HepG2 (cell line): Measurements from ENCODE around the gene ANKRD11. TPM values are rescaled to one million over a fixed set of nuclear protein-coding genes. Genes with fewer than 3 reads are reported as not detected.

Source experiments
- ARID4A ChIP-seq: sonication (generic); formaldehyde crosslinking; IDR thresholded peaks from 2 replicates; pipeline ENCODE4 v1.5.0; 2020; ENCODE audit warnings: mild to moderate bottlenecking, missing genetic modification reagents, borderline replicate concordance
- BHLHE40 ChIP-seq: IDR thresholded peaks from 2 replicates; pipeline ENCODE4 v1.6.1; 2011; ENCODE audit warnings: low read length, improper control_type of control experiment
- ELF4 ChIP-seq: sonication (generic); formaldehyde crosslinking; IDR thresholded peaks from 2 replicates; pipeline ENCODE4 v1.5.0; 2020; ENCODE audit warnings: missing genetic modification reagents, mild to moderate bottlenecking, moderate library complexity, borderline replicate concordance
- HDAC1 ChIP-seq: sonication (generic); formaldehyde crosslinking; IDR thresholded peaks from 2 replicates; pipeline ENCODE4 v1.5.1; 2020; ENCODE audit warnings: mild to moderate bottlenecking, missing genetic modification reagents
- HOXA3 ChIP-seq: sonication (generic); formaldehyde crosslinking; IDR thresholded peaks from 2 replicates; pipeline ENCODE4 v1.5.0; 2020; ENCODE audit warnings: missing genetic modification reagents
- IRF9 ChIP-seq: sonication (generic); formaldehyde crosslinking; IDR thresholded peaks from 2 replicates; pipeline ENCODE4 v1.8.0; 2022; ENCODE audit warnings: missing genetic modification reagents, mild to moderate bottlenecking, borderline replicate concordance
- NFE2 ChIP-seq: sonication (generic); formaldehyde crosslinking; IDR thresholded peaks from 2 replicates; pipeline ENCODE4 v1.4.0; 2020; ENCODE audit warnings: missing genetic modification reagents
- RBM39 ChIP-seq: fragments of 200-400 bp; formaldehyde crosslinking; IDR thresholded peaks from one replicate; pipeline ENCODE4 v1.6.1; 2018; ENCODE audit warnings: antibody characterized with exemption, mild to moderate bottlenecking, low read depth, low read length; ENCODE audit not compliant: poor library complexity, severe bottlenecking
- SRSF1 ChIP-seq: fragments of 200-400 bp; formaldehyde crosslinking; optimal IDR thresholded peaks from 2 replicates; pipeline ENCODE3; 2017; ENCODE audit warnings: mild to moderate bottlenecking, low read depth, low read length, moderate library complexity
- TBX2 ChIP-seq: sonication (generic); formaldehyde crosslinking; IDR thresholded peaks from 2 replicates; pipeline ENCODE4 v1.5.0; 2020; ENCODE audit warnings: missing genetic modification reagents, mild to moderate bottlenecking, borderline replicate concordance
- WIZ ChIP-seq: sonication (generic); formaldehyde crosslinking; IDR thresholded peaks from 2 replicates; pipeline ENCODE4 v1.5.1; 2020; ENCODE audit warnings: mild to moderate bottlenecking, missing genetic modification reagents
- ZEB1 ChIP-seq: IDR thresholded peaks from 2 replicates; pipeline ENCODE4 v1.6.1; 2012; ENCODE audit warnings: mild to moderate bottlenecking, low read depth, inconsistent platforms; ENCODE audit not compliant: insufficient replicate concordance
- ZFP37 ChIP-seq: sonication (generic); formaldehyde crosslinking; IDR thresholded peaks from 2 replicates; pipeline ENCODE4 v1.4.0; 2020; ENCODE audit warnings: missing genetic modification reagents, borderline replicate concordance
- ZNF225 ChIP-seq: sonication (generic); formaldehyde crosslinking; IDR thresholded peaks from 2 replicates; pipeline ENCODE4 v1.4.0; 2020; ENCODE audit warnings: mild to moderate bottlenecking, missing genetic modification reagents
- ZNF251 ChIP-seq: sonication (generic); formaldehyde crosslinking; IDR thresholded peaks from 2 replicates; pipeline ENCODE4 v1.9.0; 2021; ENCODE audit warnings: mild to moderate bottlenecking, missing genetic modification reagents
- ZNF337 ChIP-seq: sonication (generic); formaldehyde crosslinking; IDR thresholded peaks from 2 replicates; pipeline ENCODE4 v1.5.1; 2020; ENCODE audit warnings: missing genetic modification reagents, low read depth, mild to moderate bottlenecking, borderline replicate concordance
- ZNF451 ChIP-seq: sonication (generic); formaldehyde crosslinking; IDR thresholded peaks from 2 replicates; pipeline ENCODE4 v1.5.0; 2020; ENCODE audit warnings: mild to moderate bottlenecking, missing genetic modification reagents
- ZNF546 ChIP-seq: sonication (generic); formaldehyde crosslinking; conservative IDR thresholded peaks from 2 replicates; pipeline ENCODE4 v1.8.1; 2023; ENCODE audit warnings: mild to moderate bottlenecking, missing genetic modification reagents
- ZNF589 ChIP-seq: sonication (generic); formaldehyde crosslinking; conservative IDR thresholded peaks from 2 replicates; pipeline ENCODE4 v1.8.0; 2022; ENCODE audit warnings: mild to moderate bottlenecking, moderate library complexity, missing genetic modification reagents
- ZNF780A ChIP-seq: sonication (generic); formaldehyde crosslinking; IDR thresholded peaks from 2 replicates; pipeline ENCODE4 v1.8.0; 2022; ENCODE audit warnings: mild to moderate bottlenecking, missing genetic modification reagents, moderate library complexity
- polyA plus RNA-seq, 8 experiments: library from polyadenylated mRNA; depleted of rRNA in 3 of 8; stranded (reverse) in 7 of 8; unstranded in 1 of 8; fragments of >200 nt; fragmentation: Illumina TruSeq in 4 of 8; extraction: Trizol in 4 of 8; gene quantifications; 2 replicates each; pipeline versions ENCODE4 v1.2.1 to v1.2.3, GENCODE V29; 2011 to 2016; ENCODE audit warnings: low read depth in 4 of 8, missing spikeins in 1 of 8, mixed read lengths in 1 of 8; ENCODE audit not compliant: insufficient read depth in 1 of 8
- total RNA-seq, 5 experiments: library from RNA; depleted of rRNA; stranded (reverse); fragments of >200 nt; fragmentation: Illumina TruSeq; extraction: Trizol; gene quantifications; 2 replicates each; pipeline ENCODE4 v1.2.3, GENCODE V29; 2016; ENCODE audit warnings: low read depth in 1 of 5
- TF ChIP-seq, protein P1 (sequence below): IDR thresholded peaks from 2 replicates; pipeline ENCODE4 v1.6.1; 2018; ENCODE audit warnings: missing genetic modification reagents

ANKRD11 gene
- total and polyA plus RNA-seq, 2 of the 13 experiments (the other 11 are each of a cell fraction or from before 2014, with no cell fraction given), result 21.4 to 38.4 TPM

GRCh38 chr16:89507834-89508590 lies 17.7 kb upstream of the ANKRD11 start, which contains the start of gene SPG7 (continued):
- no peak for TF ChIP-seq ZNF251 (CRISPR knock-in tag)
- TF ChIP-seq ZNF451 (CRISPR knock-in tag), result no peak
- peak; percentile 97 for TF ChIP-seq ZNF546 (CRISPR knock-in tag)
- peak; percentile 73; the same call in 1 of the 2 replicates for TF ChIP-seq TBX2 (CRISPR knock-in tag)
- TF ChIP-seq BHLHE40, result 0 out of 2 replicates have a peak, but pooled peaks have one; percentile 25
- TF ChIP-seq NFE2 (CRISPR knock-in tag), result no peak
- TF ChIP-seq, protein P1, sequence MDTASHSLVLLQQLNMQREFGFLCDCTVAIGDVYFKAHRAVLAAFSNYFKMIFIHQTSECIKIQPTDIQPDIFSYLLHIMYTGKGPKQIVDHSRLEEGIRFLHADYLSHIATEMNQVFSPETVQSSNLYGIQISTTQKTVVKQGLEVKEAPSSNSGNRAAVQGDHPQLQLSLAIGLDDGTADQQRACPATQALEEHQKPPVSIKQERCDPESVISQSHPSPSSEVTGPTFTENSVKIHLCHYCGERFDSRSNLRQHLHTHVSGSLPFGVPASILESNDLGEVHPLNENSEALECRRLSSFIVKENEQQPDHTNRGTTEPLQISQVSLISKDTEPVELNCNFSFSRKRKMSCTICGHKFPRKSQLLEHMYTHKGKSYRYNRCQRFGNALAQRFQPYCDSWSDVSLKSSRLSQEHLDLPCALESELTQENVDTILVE, result peak; percentile 63; the same call in 1 of the 2 replicates
- peak; percentile 25; the same call in 1 of the 2 replicates for TF ChIP-seq HDAC1
- peak; percentile 92 for TF ChIP-seq IRF9 (CRISPR knock-in tag)
- TF ChIP-seq ZNF337 (CRISPR knock-in tag), result peak; percentile 87; the same call in 1 of the 2 replicates
- TF ChIP-seq ZNF780A, result peak; percentile 63; the same call in 1 of the 2 replicates
- TF ChIP-seq ZEB1, result no peak
- peak; percentile 92 for TF ChIP-seq ARID4A
- peak; percentile 68 for TF ChIP-seq SRSF1
- peak; percentile 61 for TF ChIP-seq RBM39
- 0 out of 2 replicates have a peak, but pooled peaks have one; percentile 73 for TF ChIP-seq ELF4 (CRISPR knock-in tag)
- TF ChIP-seq ZFP37, result no peak
- TF ChIP-seq ZNF225 (CRISPR knock-in tag), result peak; percentile 61
- TF ChIP-seq ZNF589 (CRISPR knock-in tag), result peak; percentile 4
- peak; percentile 70 for TF ChIP-seq HOXA3 (CRISPR knock-in tag)
- no peak; the same call in 1 of the 2 replicates for TF ChIP-seq WIZ (CRISPR knock-in tag)
